Left cardiac atrium (tissue), 4 donors: ENCODE results near the gene TSGA10IP. TPM values are rescaled to one million over a fixed set of nuclear protein-coding genes. Genes with fewer than 3 reads are reported as not detected.
A peak's percentile ranks its signal among the peaks of the same experiment; 100 is the strongest.

Source experiments
- ATAC-seq, 2 donors: fragments of 200-7000 bp; cut with Tn5 transposase; one replicate each; pipeline ENCODE4 v1.9.1; 2020; ENCODE audit warnings: mild to moderate bottlenecking in 2 of 2, moderate library complexity in 2 of 2
- DNase-seq: peaks from one replicate; pipeline ENCODE4 v3.0.0-alpha.2; 2020
- intact Hi-C, 2 donors: fragments of 100-400 bp; cut with DNase I; formaldehyde crosslinking; loops; one replicate each; pipeline versions ENCODE4 v1.14.1 to v1.15.1; 2022 to 2023
- total RNA-seq, 2 donors: library from RNA; stranded (reverse); fragmentation: NEBNext Ultra II Directional; extraction: Animal tissue kit (Norgen Biotek cat#: 25700); gene quantifications; one replicate each; pipeline ENCODE4 v1.2.1, GENCODE V29; 2021
- donor health status: DM: no; HTN: yes; CAD: no.
- donor health status: DM: no; HTN: yes; CAD: no; lungs with severe emphysema.
- donor health status: DM: yes; HTN: yes; CAD: no.
- donor health status: Dilated cardiomyopathy.

The TSGA10IP gene
- total RNA-seq, 2 donors from 2014 or later, result not detected

GRCh38 chr11:65964906-65965305 is 19.6 kb downstream of the TSGA10IP start:
- ATAC-seq (no peak), DNase-seq (no peak)
- intact Hi-C loops, result loop anchor here (5.0 to 10.0 kb wide), 2 partner anchors 48 to 80 kb away; partner anchors contain the start of genes C11orf68 (in 1 of the 2), DRAP1 (in 1 of the 2) and FIBP (in 1 of the 2)

DNA sequence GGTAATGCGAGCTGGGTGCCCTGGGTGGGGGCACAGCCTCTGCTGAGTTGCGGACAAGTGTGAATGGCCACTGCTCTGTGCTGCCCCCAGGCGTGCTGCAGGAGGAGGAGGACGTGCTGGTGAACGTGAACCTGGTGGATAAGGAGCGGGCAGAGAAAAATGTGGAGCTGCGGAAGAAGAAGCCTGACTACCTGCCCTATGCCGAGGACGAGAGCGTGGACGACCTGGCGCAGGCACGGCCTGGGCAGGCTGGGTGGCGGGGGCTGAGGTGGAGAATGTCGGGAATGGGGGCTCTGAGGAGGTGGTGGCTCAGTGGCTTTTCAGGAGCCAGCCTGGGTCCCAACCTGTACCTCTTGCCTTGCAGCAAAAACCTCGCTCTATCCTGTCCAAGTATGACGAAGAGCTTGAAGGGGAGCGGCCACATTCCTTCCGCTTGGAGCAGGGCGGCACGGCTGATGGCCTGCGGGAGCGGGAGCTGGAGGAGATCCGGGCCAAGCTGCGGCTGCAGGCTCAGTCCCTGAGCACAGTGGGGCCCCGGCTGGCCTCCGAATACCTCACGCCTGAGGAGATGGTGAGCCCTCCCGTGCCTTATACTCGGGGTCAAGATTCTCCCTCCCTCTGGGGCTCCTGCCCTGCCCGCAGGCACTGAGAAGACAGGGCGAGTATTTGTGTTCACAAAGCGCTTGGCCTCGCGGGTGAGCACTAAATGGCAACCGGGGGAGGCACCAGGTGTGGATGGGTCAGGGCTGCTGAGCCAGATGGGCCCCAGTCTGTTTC is 20.9 kb downstream of the TSGA10IP start:
- DNase-seq, result no peak
- ATAC-seq, result no peak
- intact Hi-C loops, result loop anchor here in 1 of 2 donors (10.0 kb wide), 1 partner anchor 81 kb away; the partner anchor contains the start of gene FIBP

GRCh38 chr11:65967329-65967934 is 22.2 kb downstream of the TSGA10IP start:
- no peak for ATAC-seq
- intact Hi-C loops, result loop anchor here in 1 of 2 donors (10.0 kb wide), 1 partner anchor 83 kb away; the partner anchor contains the start of gene FIBP

DNA sequence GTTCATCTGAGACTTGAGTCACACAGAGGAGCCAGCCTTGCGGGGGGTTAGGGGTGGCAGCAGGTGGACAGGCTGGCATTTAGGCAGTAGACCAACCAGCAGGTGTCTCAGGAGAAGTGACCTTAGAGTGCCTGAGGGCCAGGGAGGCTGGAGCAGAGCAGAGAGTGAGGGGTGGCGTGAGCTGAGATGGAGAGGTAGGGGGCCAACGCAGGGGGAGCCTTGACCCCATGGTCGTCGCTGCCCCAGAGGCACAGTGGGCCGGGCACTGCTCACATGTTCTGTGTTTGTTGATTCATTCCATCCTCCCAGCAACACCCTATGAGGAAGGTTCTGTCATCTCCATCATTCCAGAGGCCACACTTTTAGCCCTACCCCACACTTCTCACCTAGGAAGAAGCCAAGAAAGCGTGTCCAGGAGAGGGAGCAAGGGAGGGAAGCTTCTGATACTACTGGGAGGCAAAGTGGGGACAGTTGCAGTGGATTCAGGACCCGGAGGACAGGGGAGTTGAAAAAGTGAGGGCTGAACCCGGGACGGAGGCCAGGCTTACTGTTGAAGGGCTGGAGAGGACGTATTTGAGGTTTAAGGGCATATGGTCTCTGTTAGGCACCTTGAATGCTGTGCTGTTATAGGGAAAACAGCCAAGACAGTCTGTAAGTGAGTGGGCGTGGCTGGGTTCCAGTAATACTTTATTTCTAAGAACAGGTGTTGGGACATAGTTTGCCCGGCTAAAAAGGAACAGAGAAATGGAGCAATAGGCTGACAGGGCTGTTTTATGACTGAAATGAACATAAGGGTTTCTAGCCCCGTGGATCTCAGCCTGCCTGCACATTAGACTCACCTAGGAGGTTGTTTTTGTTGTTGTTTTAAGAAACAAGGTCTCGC is 23.6 kb downstream of the TSGA10IP start:
- ATAC-seq, result no peak
- intact Hi-C loops, result loop anchor here in 1 of 2 donors (10.0 kb wide), 1 partner anchor 84 kb away; the partner anchor contains the start of gene FIBP
- DNase-seq, result no peak

More at GRCh38 chr11:65967329-65967934, 22.2 kb downstream of the TSGA10IP start:
- DNase-seq, result no peak

GRCh38 chr11:65972116-65972515 is 26.8 kb downstream of the TSGA10IP start:
- DNase-seq (no peak), ATAC-seq (no peak)
- intact Hi-C loops, result no loop called here

DNA sequence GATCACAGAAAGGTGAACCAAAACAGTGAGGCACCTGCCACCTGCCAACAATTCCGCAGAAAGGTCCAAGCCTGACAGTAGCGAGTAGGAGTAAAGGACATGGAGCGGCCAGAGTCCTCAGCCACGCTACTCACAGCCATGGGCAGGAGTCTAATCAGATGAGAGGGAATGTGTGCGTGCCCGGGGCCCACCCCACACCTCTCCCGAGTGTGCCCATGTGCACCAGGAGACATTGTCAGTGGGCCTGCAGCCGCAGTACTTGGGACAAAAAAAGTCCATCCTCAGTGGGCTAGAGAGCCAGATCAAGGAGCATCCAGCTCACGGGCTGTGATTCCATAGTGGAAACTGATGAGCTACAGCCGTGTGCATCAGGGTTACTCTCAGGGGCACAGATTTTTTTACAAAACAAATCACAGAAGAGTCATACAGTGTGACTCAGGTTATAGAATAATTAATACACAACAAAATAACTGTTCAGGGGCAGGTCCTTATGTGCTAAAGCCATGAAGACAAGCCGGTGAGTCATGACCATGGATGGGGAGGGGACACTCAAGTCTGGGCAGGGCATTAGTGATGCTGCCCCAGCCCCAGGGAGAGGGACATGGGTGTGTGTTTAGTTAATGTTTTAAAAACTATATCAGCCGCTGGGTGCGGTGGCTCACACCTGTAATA is 28.3 kb downstream of the TSGA10IP start:
- intact Hi-C loops, result no loop called here
- no peak for DNase-seq
- ATAC-seq, result no peak

DNA sequence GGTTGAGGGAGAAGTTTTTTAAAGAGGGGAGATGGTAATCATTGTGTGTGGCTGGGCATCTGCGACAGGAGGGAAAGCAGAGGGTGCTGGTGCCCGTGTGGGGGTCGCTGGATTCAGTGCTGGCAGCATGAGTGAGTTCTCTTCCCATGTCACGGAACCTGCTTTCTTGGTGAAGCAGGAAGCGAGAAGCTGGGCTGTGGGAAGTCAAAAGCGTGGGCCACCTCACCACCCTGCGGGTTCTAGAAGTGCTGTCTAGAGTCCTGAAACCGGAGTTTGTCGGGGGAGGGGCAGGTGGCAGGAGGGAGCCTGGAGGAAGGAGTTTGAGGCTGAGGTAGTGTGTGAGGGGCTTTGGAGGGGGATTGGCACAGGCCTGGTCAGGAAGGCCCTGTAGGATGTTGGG is 30.5 kb downstream of the TSGA10IP start:
- intact Hi-C loops, result no loop called here
- no peak for DNase-seq
- ATAC-seq, result no peak

GRCh38 chr11:65976216-65977176 is 31.2 kb downstream of the TSGA10IP start:
- DNase-seq, result no peak
- ATAC-seq, result no peak
- intact Hi-C loops, result no loop called here

- no peak for DNase-seq
- intact Hi-C loops, result no loop called here
- ATAC-seq, result no peak
Measured at GRCh38 chr11:65977621-65978390, 32.5 kb downstream of the TSGA10IP start.

DNA sequence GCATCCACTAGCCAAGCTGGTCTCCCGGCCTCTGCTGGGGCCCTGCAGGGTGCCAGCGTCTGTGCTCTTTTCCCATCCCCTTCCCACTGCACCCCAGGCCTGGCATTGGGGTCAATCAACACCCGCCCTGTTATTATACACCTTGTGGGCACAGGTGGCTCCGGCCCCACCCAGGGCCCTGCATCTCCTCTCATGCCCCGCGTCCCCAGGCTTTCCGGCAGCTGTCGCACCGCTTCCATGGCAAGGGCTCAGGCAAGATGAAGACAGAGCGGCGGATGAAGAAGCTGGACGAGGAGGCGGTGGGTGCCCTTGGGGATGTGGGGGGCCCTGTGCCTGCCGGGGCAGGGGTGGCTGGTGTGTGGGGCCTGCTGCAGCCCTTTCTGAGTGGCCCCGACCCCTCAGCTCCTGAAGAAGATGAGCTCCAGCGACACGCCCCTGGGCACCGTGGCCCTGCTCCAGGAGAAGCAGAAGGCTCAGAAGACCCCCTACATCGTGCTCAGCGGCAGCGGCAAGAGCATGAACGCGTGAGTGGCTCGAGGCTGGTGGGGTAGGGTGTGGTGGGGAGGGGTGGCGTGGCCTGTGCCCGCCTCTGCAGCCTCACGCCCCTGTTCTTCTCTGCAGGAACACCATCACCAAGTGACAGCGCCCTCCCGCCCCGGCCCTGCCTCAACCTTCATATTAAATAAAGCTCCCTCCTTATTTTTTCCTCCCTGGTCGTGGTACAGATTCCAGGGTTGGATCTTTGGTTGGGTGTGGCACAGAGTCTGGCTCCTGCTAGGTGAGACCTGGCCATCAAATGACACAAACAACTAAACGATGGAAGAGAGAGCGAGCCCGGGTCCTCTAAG is 33.3 kb downstream of the TSGA10IP start:
- intact Hi-C loops, result no loop called here
- ATAC-seq, result no peak
- no peak for DNase-seq

DNA sequence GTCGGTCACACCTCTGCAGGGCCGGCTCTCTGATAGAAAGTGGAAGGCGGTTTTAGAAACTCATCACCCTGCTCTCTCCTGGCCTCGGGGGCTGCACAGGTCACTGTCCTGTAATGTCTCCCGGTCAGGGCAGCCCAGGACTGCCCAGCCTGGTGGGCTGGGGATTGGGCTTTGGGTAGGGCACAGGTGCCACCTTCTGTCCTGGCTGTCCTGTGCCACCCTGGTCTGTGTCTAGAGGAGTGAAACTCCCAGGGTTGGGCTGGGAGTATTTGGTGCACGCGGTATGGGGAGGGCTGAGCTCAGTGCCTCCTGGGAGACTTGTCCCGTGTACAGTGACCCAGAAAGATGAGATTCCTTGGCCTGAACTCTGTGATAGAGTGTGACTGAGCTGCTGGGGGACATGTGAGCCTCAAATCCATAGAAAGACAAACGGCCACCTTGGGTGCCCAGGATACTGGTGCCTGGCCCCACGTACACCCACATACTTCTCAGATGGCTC is 34.0 kb downstream of the TSGA10IP start:
- no peak for DNase-seq
- intact Hi-C loops, result no loop called here
- ATAC-seq, result no peak

DNA sequence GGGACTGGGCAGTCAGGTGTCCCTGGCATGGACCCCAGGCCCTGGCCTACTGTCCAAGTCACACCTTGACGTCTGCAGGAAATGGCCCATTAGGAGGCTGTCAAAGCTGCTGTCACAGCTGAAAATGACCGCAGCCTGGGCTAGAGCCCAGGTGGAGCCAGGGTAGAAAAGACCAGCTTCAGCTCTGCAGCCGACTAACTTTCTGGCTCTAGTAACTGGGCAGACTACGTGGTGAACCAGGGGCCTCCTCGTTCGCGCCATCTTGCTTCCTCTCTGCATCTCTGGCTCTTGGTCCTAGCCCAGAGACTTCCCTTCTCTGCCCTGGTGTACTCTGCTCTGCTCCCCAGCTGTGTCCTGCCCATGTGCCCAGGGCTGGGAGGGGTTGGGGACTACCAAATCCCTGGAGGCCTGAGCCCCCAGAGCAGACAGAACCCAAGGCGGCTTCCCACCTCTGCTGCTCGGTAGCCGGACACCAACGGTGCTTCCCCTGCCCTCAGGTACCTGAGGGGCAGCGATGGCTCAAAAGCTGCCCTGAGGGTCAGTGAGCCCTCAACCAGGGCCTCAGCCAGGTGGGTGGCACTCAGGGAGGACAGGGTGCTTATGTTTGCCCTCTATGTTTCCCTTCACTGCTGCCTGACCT is 35.9 kb downstream of the TSGA10IP start:
- intact Hi-C loops, result loop anchor here (10.0 kb wide), 2 partner anchors 206 to 276 kb away; no protein-coding TSS in a partner anchor
- ATAC-seq (no peak), DNase-seq (no peak)

DNA sequence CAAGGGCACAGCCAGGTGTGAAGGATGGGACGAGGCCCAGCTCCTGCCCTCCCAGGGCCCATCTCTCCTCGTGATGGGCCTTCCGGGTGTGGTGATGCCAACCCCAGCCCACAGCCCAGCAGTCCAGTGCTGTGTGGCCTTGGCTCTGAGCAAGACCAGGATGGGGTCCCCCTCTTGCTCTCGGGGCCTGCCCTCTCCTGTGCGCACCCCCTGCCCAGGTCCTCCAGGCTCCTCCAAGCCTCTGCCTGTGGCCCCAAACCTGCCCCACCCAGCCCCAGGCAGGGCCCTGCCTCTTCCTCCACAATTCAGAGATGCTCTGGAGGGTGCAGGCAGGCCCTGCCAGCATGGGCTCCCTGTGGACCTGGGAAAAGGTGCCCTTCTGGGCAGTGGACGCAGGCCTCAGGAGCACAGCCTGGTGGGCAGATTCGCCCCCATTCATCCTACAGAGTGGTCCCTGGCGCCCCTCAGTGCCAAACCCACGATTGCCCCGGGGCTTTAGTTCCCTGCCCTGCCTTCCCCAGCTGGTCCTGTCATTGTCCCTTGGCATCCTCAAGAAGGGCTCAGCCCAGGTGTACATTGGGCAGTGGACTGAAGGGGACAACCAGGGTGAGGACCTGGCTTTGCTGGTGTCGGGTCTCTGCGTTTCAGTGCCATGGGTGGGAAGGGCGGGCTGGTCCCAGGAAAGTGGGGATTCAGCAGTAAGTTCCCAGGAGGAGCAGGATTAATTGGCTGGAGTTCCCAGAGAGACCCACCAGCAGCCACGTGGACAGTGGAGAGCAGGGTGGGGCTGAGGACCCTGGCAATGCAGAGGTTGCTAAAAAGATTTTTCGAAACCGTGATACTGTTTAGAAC is 36.9 kb downstream of the TSGA10IP start:
- DNase-seq (no peak), ATAC-seq (peak in 1 of 2 donors; percentile 12)
- intact Hi-C loops, result loop anchor here (10.0 kb wide), 2 partner anchors 207 to 277 kb away; no protein-coding TSS in a partner anchor

DNA sequence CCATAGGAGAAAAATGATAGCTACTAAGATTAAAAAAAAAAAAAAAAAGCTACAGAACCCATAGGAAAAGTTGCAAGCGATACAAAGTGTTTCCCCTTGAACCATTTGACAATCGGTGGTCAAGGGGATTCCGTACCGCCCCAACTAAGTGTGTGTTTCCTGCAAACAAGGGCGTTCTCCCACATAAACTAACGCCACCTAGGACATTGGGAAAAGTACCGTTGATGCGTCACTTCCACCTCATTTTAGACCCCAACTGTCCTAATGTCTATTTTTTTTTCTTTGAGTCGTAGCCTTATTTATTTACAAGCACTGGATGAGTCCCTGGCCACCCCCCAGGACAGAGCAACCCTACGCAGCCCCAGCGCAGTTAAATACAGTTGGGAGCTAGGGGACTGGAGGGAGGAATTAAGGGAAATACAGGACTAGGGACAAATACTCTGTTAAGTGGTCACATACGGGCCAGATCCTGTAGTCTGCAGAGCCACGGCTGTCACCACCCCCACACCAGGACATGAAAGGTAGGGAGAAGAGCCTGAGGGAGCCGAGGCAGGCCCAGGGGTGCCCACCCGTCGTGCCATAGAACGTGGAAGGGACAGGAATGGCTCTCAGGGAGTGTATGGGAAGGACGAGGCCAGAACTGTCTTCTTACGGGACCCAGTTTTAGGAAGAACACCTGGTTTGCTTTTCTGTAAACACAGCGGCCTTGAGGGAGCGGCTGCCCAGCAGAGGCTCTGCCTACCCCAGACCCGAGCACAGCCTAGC is 37.7 kb downstream of the TSGA10IP start:
- ATAC-seq, result no peak
- intact Hi-C loops, result loop anchor here (10.0 kb wide), 2 partner anchors 208 to 278 kb away; no protein-coding TSS in a partner anchor
- no peak for DNase-seq
